HepG2 (cell line): ENCODE data around the gene XRCC1. TPM values are rescaled to one million over a fixed set of nuclear protein-coding genes. Genes with fewer than 3 reads are reported as not detected.

Experiments used
- CBX2 ChIP-seq, 2 experiments: fragments of 200-600 bp in 1 of 2; sonication (generic); formaldehyde crosslinking in 1 of 2; IDR thresholded peaks; 2 replicates each; pipeline versions ENCODE4 v1.7.0 to v1.8.1; 2018 to 2022; ENCODE audit warnings: low read depth in 2 of 2, low read length in 1 of 2, mild to moderate bottlenecking in 1 of 2, missing genetic modification reagents in 1 of 2
- EEA1 ChIP-seq: sonication (generic); formaldehyde crosslinking; IDR thresholded peaks from 2 replicates; pipeline ENCODE4 v1.5.1; 2020; ENCODE audit warnings: mild to moderate bottlenecking, missing genetic modification reagents, borderline replicate concordance
- EP300 ChIP-seq, 3 experiments: sonication (generic) in 1 of 3; formaldehyde crosslinking in 1 of 3; IDR thresholded peaks; 2 replicates each; pipeline versions ENCODE4 v1.5.1 to v1.6.1; 2011 to 2020; ENCODE audit warnings: low read depth in 2 of 3, low read length in 2 of 3, borderline replicate concordance in 1 of 3, improper control_type of control experiment in 1 of 3, mild to moderate bottlenecking in 1 of 3, missing genetic modification reagents in 1 of 3, moderate library complexity in 1 of 3
- HBP1 ChIP-seq: IDR thresholded peaks from 2 replicates; pipeline ENCODE4 v1.6.1; 2016; ENCODE audit warnings: low read depth, control low read depth
- IRX3 ChIP-seq: sonication (generic); formaldehyde crosslinking; IDR thresholded peaks from 2 replicates; pipeline ENCODE4 v1.8.1; 2023; ENCODE audit warnings: mild to moderate bottlenecking, low read depth, missing genetic modification reagents, borderline replicate concordance
- MAZ ChIP-seq, 2 experiments: sonication (generic) in 1 of 2; formaldehyde crosslinking in 1 of 2; IDR thresholded peaks; 2 replicates each; pipeline versions ENCODE4 v1.5.0 to v1.6.1; 2012 to 2020; ENCODE audit warnings: low read depth in 2 of 2, mild to moderate bottlenecking in 2 of 2, borderline replicate concordance in 1 of 2, improper control_type of control experiment in 1 of 2, low read length in 1 of 2, missing genetic modification reagents in 1 of 2, moderate library complexity in 1 of 2
- MED1 ChIP-seq: sonication (generic); formaldehyde crosslinking; IDR thresholded peaks from 2 replicates; pipeline ENCODE4 v1.4.0; 2020; ENCODE audit warnings: missing genetic modification reagents
- NR2F6 ChIP-seq, 2 experiments: IDR thresholded peaks; 2 replicates each; pipeline ENCODE4 v1.6.1; 2016; ENCODE audit warnings: antibody characterized with exemption in 1 of 2, mild to moderate bottlenecking in 1 of 2
- PRDM15 ChIP-seq: sonication (generic); formaldehyde crosslinking; IDR thresholded peaks from 2 replicates; pipeline ENCODE4 v1.4.0; 2020; ENCODE audit warnings: missing genetic modification reagents
- SPEN ChIP-seq: sonication (generic); formaldehyde crosslinking; IDR thresholded peaks from 2 replicates; pipeline ENCODE4 v1.5.1; 2020; ENCODE audit warnings: low read depth, mild to moderate bottlenecking, missing genetic modification reagents
- THAP11 ChIP-seq: IDR thresholded peaks from 2 replicates; pipeline ENCODE4 v1.6.1; 2016; ENCODE audit warnings: missing biosample characterization, missing genetic modification reagents
- ZFP91 ChIP-seq: sonication (generic); formaldehyde crosslinking; IDR thresholded peaks from 2 replicates; pipeline ENCODE4 v1.9.0; 2022; ENCODE audit warnings: missing genetic modification reagents, mild to moderate bottlenecking, borderline replicate concordance
- ZMYM3 ChIP-seq: sonication (generic); formaldehyde crosslinking; IDR thresholded peaks from 2 replicates; pipeline ENCODE4 v1.5.1; 2020; ENCODE audit warnings: mild to moderate bottlenecking, missing genetic modification reagents
- ZNF619 ChIP-seq: sonication (generic); formaldehyde crosslinking; IDR thresholded peaks from 2 replicates; pipeline ENCODE4 v1.4.0; 2020; ENCODE audit warnings: mild to moderate bottlenecking, missing genetic modification reagents
- ZNF83 ChIP-seq: sonication (generic); formaldehyde crosslinking; IDR thresholded peaks from 2 replicates; pipeline ENCODE4 v1.4.0; 2020; ENCODE audit warnings: missing genetic modification reagents, mild to moderate bottlenecking, borderline replicate concordance
- polyA plus RNA-seq, 8 experiments: library from polyadenylated mRNA; depleted of rRNA in 3 of 8; stranded (reverse) in 7 of 8; unstranded in 1 of 8; fragments of >200 nt; fragmentation: Illumina TruSeq in 4 of 8; extraction: Trizol in 4 of 8; gene quantifications; 2 replicates each; pipeline versions ENCODE4 v1.2.1 to v1.2.3, GENCODE V29; 2011 to 2016; ENCODE audit warnings: low read depth in 4 of 8, missing spikeins in 1 of 8, mixed read lengths in 1 of 8; ENCODE audit not compliant: insufficient read depth in 1 of 8
- total RNA-seq, 5 experiments: library from RNA; depleted of rRNA; stranded (reverse); fragments of >200 nt; fragmentation: Illumina TruSeq; extraction: Trizol; gene quantifications; 2 replicates each; pipeline ENCODE4 v1.2.3, GENCODE V29; 2016; ENCODE audit warnings: low read depth in 1 of 5
- TF ChIP-seq, protein P1 (sequence below): IDR thresholded peaks from 2 replicates; pipeline ENCODE4 v1.6.1; 2016; ENCODE audit warnings: missing genetic modification reagents, missing compliant biosample characterization

The XRCC1 gene
- total and polyA plus RNA-seq, 2 of the 13 experiments (the other 11 are each of a cell fraction or from before 2014, with no cell fraction given), result 24.7 to 26.3 TPM

DNA sequence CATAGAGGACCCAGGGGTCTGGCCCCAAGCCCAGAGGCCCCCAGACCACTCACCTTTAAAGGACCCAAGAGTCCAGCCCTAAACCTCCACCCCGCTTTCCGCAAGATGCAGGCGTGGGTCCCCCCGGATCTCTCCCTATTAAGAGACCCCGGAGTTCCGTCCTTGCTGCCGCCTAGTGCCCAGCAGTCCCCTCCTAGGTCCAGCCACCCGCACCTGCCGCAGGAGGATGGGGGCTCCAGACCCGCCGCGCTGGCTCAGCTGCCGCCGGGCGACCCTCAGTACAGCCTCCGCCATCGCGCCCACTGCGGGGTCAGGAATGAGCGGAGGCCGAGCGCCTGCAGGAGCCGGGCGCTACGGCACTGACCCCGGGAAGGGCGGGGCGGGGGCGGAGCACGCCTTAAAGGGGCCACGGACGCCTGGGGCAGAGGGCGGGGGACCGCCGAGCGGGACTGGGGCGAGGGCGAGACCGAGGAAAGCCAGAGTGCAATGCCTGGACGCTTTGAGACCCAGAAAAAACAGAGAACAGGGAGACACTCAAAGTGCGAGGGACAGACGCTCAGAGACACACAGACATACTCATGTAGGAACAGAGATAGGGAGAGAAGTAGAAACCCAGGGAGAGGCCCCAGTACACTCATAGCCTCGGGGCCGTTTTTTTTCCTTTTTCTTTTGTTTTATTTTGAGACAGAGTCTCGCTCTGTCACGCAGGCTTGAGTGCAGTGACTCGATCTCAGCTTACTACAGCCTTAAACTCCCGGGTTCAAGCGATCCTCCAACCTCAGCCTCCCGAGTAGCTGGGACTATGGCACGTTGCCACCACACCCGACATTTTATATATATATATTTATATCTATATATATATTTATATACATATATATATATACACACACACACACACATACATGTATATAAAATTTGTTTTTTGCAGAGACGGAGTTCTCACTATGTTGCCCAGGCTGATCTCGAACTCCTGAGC is 48.2 kb downstream of the XRCC1 start, which contains the start of gene ETHE1 (continued):
- TF ChIP-seq MAZ (IDR thresholded peaks at IDR 0.05; ENCODE audit: borderline replicate concordance, low read depth, low read length), result peak; percentile 52; the same call in 1 of the 2 replicates
- TF ChIP-seq MAZ (CRISPR knock-in tag; IDR thresholded peaks at IDR 0.05; ENCODE audit: low read depth), result peak; percentile 85
- no peak for TF ChIP-seq HBP1 (CRISPR knock-in tag)
- peak; percentile 55 for TF ChIP-seq MED1
- TF ChIP-seq ZFP91, result peak; percentile 100
- TF ChIP-seq, protein P1, sequence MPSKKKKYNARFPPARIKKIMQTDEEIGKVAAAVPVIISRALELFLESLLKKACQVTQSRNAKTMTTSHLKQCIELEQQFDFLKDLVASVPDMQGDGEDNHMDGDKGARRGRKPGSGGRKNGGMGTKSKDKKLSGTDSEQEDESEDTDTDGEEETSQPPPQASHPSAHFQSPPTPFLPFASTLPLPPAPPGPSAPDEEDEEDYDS (CRISPR knock-in tag), result peak; percentile 82
- no peak for TF ChIP-seq EP300 (IDR thresholded peaks at IDR 0.05; ENCODE audit: low read depth in 2 of 2, low read length in 2 of 2)
- no peak for TF ChIP-seq EP300 (CRISPR knock-in tag; IDR thresholded peaks at IDR 0.05; ENCODE audit: borderline replicate concordance)
- 0 out of 2 replicates have a peak, but pooled peaks have one; percentile 19 for TF ChIP-seq PRDM15 (CRISPR knock-in tag)
- no peak for TF ChIP-seq ZNF619
- no peak; the same call in 1 of the 2 replicates for TF ChIP-seq EEA1 (CRISPR knock-in tag)
- peak; percentile 90 for TF ChIP-seq ZMYM3
- TF ChIP-seq THAP11, result peak; percentile 68
- TF ChIP-seq CBX2 (IDR thresholded peaks at IDR 0.05; ENCODE audit: low read depth, low read length), result no peak
- no peak for TF ChIP-seq CBX2 (CRISPR knock-in tag; IDR thresholded peaks at IDR 0.05; ENCODE audit: low read depth)
- TF ChIP-seq ZNF83, result no peak; the same call in 1 of the 2 replicates
- TF ChIP-seq IRX3 (CRISPR knock-in tag), result peak; percentile 56; the same call in 1 of the 2 replicates
- no peak for TF ChIP-seq NR2F6 (IDR thresholded peaks at IDR 0.05)
- TF ChIP-seq NR2F6 (CRISPR knock-in tag; IDR thresholded peaks at IDR 0.05), result peak; percentile 66; the same call in 1 of the 2 replicates
- TF ChIP-seq SPEN (CRISPR knock-in tag), result peak; percentile 33; the same call in 1 of the 2 replicates
